H1 (cell line): ENCODE results near the gene ACRV1. TPM values are rescaled to one million over a fixed set of nuclear protein-coding genes. Genes with fewer than 3 reads are reported as not detected.

Experiments used
- CTCF ChIA-PET: fragments of 300-600 bp; sonication (Branson Sonifier 250); formaldehyde crosslinking; loops from one replicate; lab custom pipeline; 2021; ENCODE audit not compliant: partially characterized antibody; lab: Charles Lee
- POLR2A ChIA-PET: fragments of 300-600 bp; sonication (Branson Sonifier 250); formaldehyde crosslinking; loops from one replicate; lab custom pipeline; 2021; ENCODE audit warnings: inconsistent platforms; ENCODE audit not compliant: partially characterized antibody; lab: Charles Lee
- DNase-seq, 2 experiments: peaks; one replicate each; pipeline versions ENCODE4 v3.0.0 to v3.0.0-alpha.2; 2010 to 2022; ENCODE audit warnings: low spot score in 2 of 2, low read depth in 1 of 2, mixed read lengths in 1 of 2
- FAIRE-seq: peaks from 2 replicates; lab custom pipeline; 2011; peaks lifted over from hg19 to GRCh38; lab: Jason Lieb, UNC
- H2AFZ ChIP-seq: 2 replicates; pipeline ENCODE4 v1.8.1; 2012; ENCODE audit warnings: low read length, inconsistent platforms
- H2AK5ac ChIP-seq: 2 replicates; pipeline ENCODE4 v1.6.1; 2013; ENCODE audit warnings: low read depth, low read length
- H2BK120ac ChIP-seq: replicated peaks from 2 replicates; pipeline ENCODE3; 2013; ENCODE audit warnings: low read depth, low read length, inconsistent platforms
- H2BK12ac ChIP-seq: 2 replicates; pipeline ENCODE4 v1.6.1; 2013; ENCODE audit warnings: low read depth, low read length
- H2BK15ac ChIP-seq: 2 replicates; pipeline ENCODE4 v1.6.1; 2013; ENCODE audit warnings: low read length
- H2BK20ac ChIP-seq: 2 replicates; pipeline ENCODE4 v1.6.1; 2013; ENCODE audit warnings: low read length
- H2BK5ac ChIP-seq: 2 replicates; pipeline ENCODE4 v1.6.1; 2013; ENCODE audit warnings: low read depth, low read length
- H3K14ac ChIP-seq: 2 replicates; pipeline ENCODE4 v1.6.1; 2013; ENCODE audit warnings: inconsistent platforms; ENCODE audit not compliant: insufficient read length
- H3K18ac ChIP-seq: 2 replicates; pipeline ENCODE4 v1.6.1; 2013; ENCODE audit warnings: low read length; ENCODE audit errors: extremely low read depth
- H3K23ac ChIP-seq: 2 replicates; pipeline ENCODE4 v1.6.1; 2013; ENCODE audit warnings: inconsistent platforms; ENCODE audit not compliant: insufficient read length
- H3K23me2 ChIP-seq: 2 replicates; pipeline ENCODE4 v1.6.1; 2013; ENCODE audit warnings: low read depth, low read length
- H3K27ac ChIP-seq: 2 replicates; pipeline ENCODE4 v1.6.1; 2011; ENCODE audit warnings: low read depth, low read length, inconsistent platforms
- H3K27me3 ChIP-seq, 4 experiments: replicated peaks in 1 of 4; 1 replicate in 1 of 4; 2 replicates in 3 of 4; pipeline versions ENCODE4 v1.6.1 to v1.8.1; 2011 to 2013; ENCODE audit warnings: low read length in 3 of 4, mild to moderate bottlenecking in 3 of 4, inconsistent platforms in 2 of 4, mixed read lengths in 2 of 4, moderate library complexity in 1 of 4; ENCODE audit not compliant: control insufficient read depth in 3 of 4, insufficient read depth in 3 of 4; ENCODE audit errors: extremely low read depth in 1 of 4
- H3K36me3 ChIP-seq, 4 experiments: 2 replicates each; pipeline versions ENCODE4 v1.6.1 to v1.8.1; 2011 to 2013; ENCODE audit warnings: mild to moderate bottlenecking in 4 of 4, low read length in 3 of 4, moderate library complexity in 2 of 4, control low read depth in 1 of 4, inconsistent platforms in 1 of 4; ENCODE audit not compliant: insufficient read depth in 4 of 4, control insufficient read depth in 2 of 4
- H3K4ac ChIP-seq: replicated peaks from 2 replicates; pipeline ENCODE3; 2013; ENCODE audit warnings: low read length, low read depth, mixed read lengths, inconsistent platforms; ENCODE audit not compliant: insufficient read length
- H3K4me1 ChIP-seq, 4 experiments: replicated peaks in 1 of 4; 1 replicate in 1 of 4; 2 replicates in 3 of 4; pipeline versions ENCODE4 v1.6.1 to v1.8.1; 2011 to 2013; ENCODE audit warnings: low read length in 3 of 4, inconsistent platforms in 2 of 4, mixed read lengths in 1 of 4; ENCODE audit not compliant: insufficient read depth in 4 of 4, control insufficient read depth in 3 of 4
- H3K4me2 ChIP-seq, 2 experiments: 2 replicates each; pipeline versions ENCODE4 v1.6.1 to v1.8.1; 2011 to 2013; ENCODE audit warnings: low read depth in 2 of 2, low read length in 2 of 2, control low read depth in 1 of 2, inconsistent platforms in 1 of 2, mild to moderate bottlenecking in 1 of 2; ENCODE audit not compliant: insufficient read depth in 1 of 2
- H3K4me3 ChIP-seq, 4 experiments: fragments of 200-600, 300-600 bp in 1 of 4; sonication (generic), shearing (Covaris generic), sonication (Bioruptor Twin) in 1 of 4; 2 replicates each; pipeline versions ENCODE4 v1.5.1 to v1.8.1; 2011 to 2016; ENCODE audit warnings: low read length in 4 of 4, low read depth in 3 of 4, control low read depth in 2 of 4, inconsistent platforms in 2 of 4, mild to moderate bottlenecking in 2 of 4, mixed read lengths in 1 of 4, moderate library complexity in 1 of 4; ENCODE audit not compliant: insufficient read depth in 2 of 4; ENCODE audit errors: extremely low read depth in 1 of 4
- H3K56ac ChIP-seq: replicated peaks from 2 replicates; pipeline ENCODE3; 2013; ENCODE audit warnings: low read depth, mild to moderate bottlenecking, mixed read lengths, low read length, inconsistent platforms; ENCODE audit not compliant: insufficient read length
- H3K79me1 ChIP-seq: 2 replicates; pipeline ENCODE4 v1.6.1; 2013; ENCODE audit warnings: low read depth, low read length, control low read depth
- H3K79me2 ChIP-seq, 2 experiments: 2 replicates each; pipeline versions ENCODE4 v1.6.1 to v1.8.1; 2012 to 2013; ENCODE audit warnings: low read length in 2 of 2, mild to moderate bottlenecking in 2 of 2, inconsistent platforms in 1 of 2; ENCODE audit not compliant: insufficient read depth in 2 of 2, control insufficient read depth in 1 of 2
- H3K9ac ChIP-seq, 4 experiments: replicated peaks in 1 of 4; 1 replicate in 1 of 4; 2 replicates in 3 of 4; pipeline versions ENCODE4 v1.6.1 to v1.8.1; 2011 to 2013; ENCODE audit warnings: low read depth in 3 of 4, low read length in 3 of 4, control low read depth in 2 of 4, mild to moderate bottlenecking in 2 of 4, moderate library complexity in 2 of 4, inconsistent platforms in 1 of 4; ENCODE audit errors: extremely low read depth in 1 of 4
- H3K9me3 ChIP-seq, 2 experiments: 2 replicates each; pipeline versions ENCODE4 v1.6.1 to v1.8.1; 2012 to 2013; ENCODE audit warnings: mild to moderate bottlenecking in 2 of 2, moderate library complexity in 2 of 2, control low read depth in 1 of 2, inconsistent platforms in 1 of 2, low read depth in 1 of 2, low read length in 1 of 2, mixed read lengths in 1 of 2; ENCODE audit not compliant: insufficient read depth in 2 of 2
- H4K20me1 ChIP-seq, 2 experiments: replicated peaks in 1 of 2; 2 replicates each; pipeline versions ENCODE3 to v1.8.1; 2011 to 2013; ENCODE audit warnings: inconsistent platforms in 2 of 2, low read length in 2 of 2, mild to moderate bottlenecking in 1 of 2; ENCODE audit not compliant: insufficient read depth in 2 of 2, control insufficient read depth in 1 of 2
- H4K5ac ChIP-seq: 2 replicates; pipeline ENCODE4 v1.6.1; 2013; ENCODE audit warnings: low read length, low read depth, mixed read lengths, inconsistent platforms; ENCODE audit not compliant: insufficient read length
- H4K8ac ChIP-seq: 2 replicates; pipeline ENCODE4 v1.8.0; 2013; ENCODE audit warnings: mild to moderate bottlenecking, moderate library complexity, low read length, inconsistent platforms; ENCODE audit not compliant: insufficient read depth; ENCODE audit errors: extremely low read depth
- H4K91ac ChIP-seq: replicated peaks from 2 replicates; pipeline ENCODE3; 2013; ENCODE audit warnings: low read length, mixed read lengths, inconsistent platforms; ENCODE audit not compliant: insufficient read length
- CREB1 ChIP-seq: IDR thresholded peaks from 2 replicates; pipeline ENCODE4 v1.6.1; 2012; ENCODE audit warnings: inconsistent platforms
- CTCF ChIP-seq, 3 experiments: IDR thresholded peaks; 1 replicate in 2 of 3; 2 replicates in 1 of 3; pipeline versions ENCODE4 v1.5.1 to v1.6.1; 2011; ENCODE audit warnings: low read length in 3 of 3, mild to moderate bottlenecking in 3 of 3, inconsistent platforms in 2 of 3, low read depth in 1 of 3, moderate library complexity in 1 of 3; ENCODE audit not compliant: insufficient read depth in 1 of 3; ENCODE audit errors: control extremely low read depth in 1 of 3
- FOSL1 ChIP-seq: IDR thresholded peaks from 2 replicates; pipeline ENCODE4 v1.6.1; 2011; ENCODE audit warnings: mild to moderate bottlenecking, low read depth, low read length, moderate library complexity; ENCODE audit not compliant: insufficient read depth
- TCF12 ChIP-seq: IDR thresholded peaks from 2 replicates; pipeline ENCODE4 v1.6.1; 2011; ENCODE audit warnings: low read depth, mild to moderate bottlenecking, low read length
- WGBS, 2 experiments: shearing (Covaris generic) in 1 of 2; methylation state at CpG; one replicate each; pipeline versions ENCODE4 v1.1.6 to v1.1.7; 2013 to 2015; ENCODE audit warnings: low lambda C conversion rate in 2 of 2, mixed read lengths in 2 of 2, inconsistent platforms in 1 of 2, low coverage in 1 of 2, missing lambda C conversion rate in 1 of 2; ENCODE audit not compliant: insufficient replicate concordance in 2 of 2, insufficient coverage in 1 of 2, insufficient read length in 1 of 2; ENCODE audit errors: extremely low coverage in 1 of 2, missing lambda C conversion rate in 1 of 2; 5-methylcytosine and 5-hydroxymethylcytosine counted together
- polyA plus RNA-seq, 7 experiments: library from polyadenylated mRNA; depleted of rRNA in 3 of 7; stranded (reverse) in 5 of 7; unstranded in 2 of 7; fragments of >200 nt in 5 of 7; fragments of 200-250 nt in 2 of 7; gene quantifications; 1 replicate in 5 of 7; 2 replicates in 1 of 7; 4 replicates in 1 of 7; pipeline versions ENCODE4 v1.2.1 to v1.2.3, GENCODE V29; 2011 to 2013; ENCODE audit warnings: missing spikeins in 2 of 7, mixed read lengths in 2 of 7
- total RNA-seq: library from RNA; stranded (reverse); fragmentation: NEBNext Ultra II Directional; extraction: Animal tissue kit (Norgen Biotek cat#: 25700); gene quantifications from 2 replicates; pipeline ENCODE4 v1.2.1, GENCODE V29; 2021

The ACRV1 gene
- total and polyA plus RNA-seq, 2 of the 8 experiments (the other 6 are each of a cell fraction or from before 2014, with no cell fraction given): 0.06 TPM; not detected in 1

- Histone ChIP-seq H2AFZ (no peak overlapping the region), H3K23me2 (no peaks in the 10 kb centered on the region), H2BK5ac (no peak overlapping the region), H3K18ac (no peak overlapping the region), H3K4me1 (peaks cover 0 to 5% (median 0%) of the 10 kb centered on the region in 4 experiments; a peak in 2 of 7 replicates), H3K23ac (no peak overlapping the region), H4K91ac (no peak overlapping the region), H2BK20ac (no peak overlapping the region), H2AK5ac (no peak overlapping the region), H3K56ac (no peak overlapping the region), H4K5ac (no peak overlapping the region), H3K9me3 (peaks cover 0 to 2% of the 10 kb centered on the region in 2 experiments; a peak in 2 of 4 replicates), H3K14ac (no peak overlapping the region), H3K4ac (no peak overlapping the region), H2BK15ac (no peak overlapping the region), H3K4me3 (no peak overlapping the region), H3K27ac (no peak overlapping the region), H4K20me1 (no peaks in the 10 kb centered on the region), H3K79me2 (no peaks in the 10 kb centered on the region), H3K79me1 (no peaks in the 10 kb centered on the region)
- FAIRE-seq (no peak), DNase-seq (no peak)
- ChIA-PET CTCF (interaction anchor here (0.6 to 2.0 kb wide), 3 partner anchors 9 to 61 kb away, joined by 3 to 16 read pairs (median 3); partner anchors contain the start of gene ACRV1), POLR2A (interaction anchor here (1.0 kb wide), 1 partner anchor 14 kb away, joined by 3 read pairs; no protein-coding TSS in a partner anchor)
- 86% methylated on average over 3 of the region's 3 CpGs; no CpG with 5 or more reads in 1 of the 2 experiments for WGBS, 2 experiments
- TF ChIP-seq TCF12: no peak
- TF ChIP-seq FOSL1: no peak
- TF ChIP-seq CREB1: no peak
- TF ChIP-seq CTCF (IDR thresholded peaks at IDR 0.05; ENCODE audit: control extremely low read depth in 1 of 3, insufficient read depth in 1 of 3, low read depth in 1 of 3, low read length in 3 of 3): no peak
- TF ChIP-seq, all 59 proteins: peak for 0
- Histone ChIP-seq H2BK12ac (no peak overlapping the region), H4K8ac (no peak overlapping the region), H2BK120ac (no peak overlapping the region), H3K36me3 (peaks cover 0 to 11% (median 1%) of the 10 kb centered on the region in 4 experiments; a peak in 2 of 8 replicates), H3K4me2 (no peak overlapping the region), H3K9ac (no peak overlapping the region), H3K27me3 (no peaks in the 10 kb centered on the region)
Measured at GRCh38 chr11:125688632-125689031, 8.0 kb upstream of the ACRV1 start.
